ENCODE results near the gene KIFAP3. TPM values are rescaled to one million over a fixed set of nuclear protein-coding genes. Genes with fewer than 3 reads are reported as not detected.
"Not testable (repeated sequence)": the region's sequence is repeated elsewhere in the genome, so short reads cannot be mapped to it uniquely, and the experiment has no call there.

Gene KIFAP3
- total RNA-seq, 1 experiment from 2014 or later, result 3.8 TPM

- not testable (repeated sequence) for H3K27ac ChIP-seq (ENCODE audit: insufficient read length, low read depth, low read length); H3K4me1 ChIP-seq (ENCODE audit: insufficient read depth, low read length); H3T11ph ChIP-seq (ENCODE audit: low read length); H2BK20ac ChIP-seq (ENCODE audit: low read depth, low read length, poor library complexity, severe bottlenecking); H2AFZ ChIP-seq (ENCODE audit: low read length); H2BK15ac ChIP-seq (ENCODE audit: low read depth, low read length); H2BK120ac ChIP-seq (ENCODE audit: low read depth, low read length, poor library complexity, severe bottlenecking); H3K18ac ChIP-seq (ENCODE audit: insufficient read length, low read depth, low read length); H4K20me1 ChIP-seq (ENCODE audit: control insufficient read depth, insufficient read depth, insufficient read length); H3K23me2 ChIP-seq (ENCODE audit: insufficient read length, low read depth, low read length, poor library complexity, severe bottlenecking); H3K14ac ChIP-seq (ENCODE audit: insufficient read depth, low read length); H3K4me2 ChIP-seq (ENCODE audit: insufficient read depth, insufficient read length, low read length); H4K91ac ChIP-seq (ENCODE audit: insufficient read length, low read depth, low read length); H2BK5ac ChIP-seq (ENCODE audit: insufficient read length, low read length); H3K9me3 ChIP-seq (ENCODE audit: control insufficient read depth, low read depth, low read length); H4K8ac ChIP-seq (replicated peaks; ENCODE audit: insufficient read length, low read depth, low read length); H3K23ac ChIP-seq (ENCODE audit: insufficient read length, low read depth, low read length); H3K56ac ChIP-seq (ENCODE audit: insufficient read length, low read depth, low read length); H3K79me2 ChIP-seq (ENCODE audit: insufficient read depth, low read length); H3K27me3 ChIP-seq (ENCODE audit: insufficient read depth, low read length); H2BK12ac ChIP-seq (ENCODE audit: insufficient read length, low read depth, low read length); H4K5ac ChIP-seq (ENCODE audit: insufficient read length, low read depth, low read length); H3K9ac ChIP-seq (ENCODE audit: extremely low read depth, insufficient read length, low read length); DNase-seq; H3K27me3 Mint-ChIP-seq (ENCODE audit: low read depth); H2AK5ac ChIP-seq (ENCODE audit: insufficient read length, low read length); H3K4ac ChIP-seq (ENCODE audit: low read depth, low read length); H3K79me1 ChIP-seq (ENCODE audit: insufficient read depth, low read depth, low read length, poor library complexity, severe bottlenecking)
- H3K4me1 Mint-ChIP-seq, result peaks cover 17 to 26% of the 10 kb centered on the region in 2 experiments
- WGBS (ENCODE audit: extremely low coverage, insufficient read length, low lambda C conversion rate), result no CpG with 5 or more reads among the region's 31 CpGs
- H3K36me3 Mint-ChIP-seq (ENCODE audit: insufficient read depth in 1 of 3, low read depth in 3 of 3), result peaks cover 1 to 15% (median 2%) of the 10 kb centered on the region in 3 experiments; a peak in 6 of 7 replicates
- peak overlapping the region; percentile 63 to 65 for H3K4me3 Mint-ChIP-seq
- peak overlapping the region in 2 of 3 experiments; percentile 94 to 96; a peak in 5 of 7 replicates for H3K27ac Mint-ChIP-seq
- peaks cover 5 to 11% of the 10 kb centered on the region in 2 experiments; a peak in 3 of 5 replicates for H3K9me3 Mint-ChIP-seq
Measured at GRCh38 chr1:170094697-170095616, 20.5 kb upstream of the KIFAP3 start.

Measured in H9 (cell line).